ENCODE data around the gene DGKG. TPM values are rescaled to one million over a fixed set of nuclear protein-coding genes. Genes with fewer than 3 reads are reported as not detected.
A peak's percentile ranks its signal among the peaks of the same experiment; 100 is the strongest.

The DGKG gene
- total RNA-seq, 4 donors from 2014 or later = 14.5 to 35.1 (median 20.3) TPM

GRCh38 chr3:186182850-186183249, 179.2 kb downstream of the DGKG start:
- Histone ChIP-seq H3K4me1 (peaks cover 0 to 4% of the 10 kb centered on the region in 2 donors), H3K36me3 (no peaks in the 10 kb centered on the region), H3K4me3 (replicated peaks in 1 of 3) (no peak overlapping the region), H3K9me3 (no peaks in the 10 kb centered on the region), H3K27ac (no peak overlapping the region), H3K27me3 (no peaks in the 10 kb centered on the region)
- WGBS, 2 donors = 72 to 74% methylated on average over 6 of the region's 6 CpGs
- no peak for DNase-seq
- TF ChIP-seq CTCF (IDR thresholded peaks at IDR 0.05) (no peak), POLR2A (IDR thresholded peaks at IDR 0.05) (no peak)
- intact Hi-C loops (cut with DNase I) = no loop called here

- intact Hi-C loops (cut with DNase I) = no loop called here
- Histone ChIP-seq H3K27ac (no peak overlapping the region), H3K4me1 (peaks cover 0 to 4% of the 10 kb centered on the region in 2 donors), H3K36me3 (no peaks in the 10 kb centered on the region), H3K9me3 (no peaks in the 10 kb centered on the region), H3K4me3 (replicated peaks in 1 of 3) (no peak overlapping the region), H3K27me3 (no peaks in the 10 kb centered on the region)
- peak; percentile 61 to 70 for DNase-seq
- 53 to 72% methylated on average over 2 of the region's 2 CpGs for WGBS, 2 donors
- TF ChIP-seq CTCF (IDR thresholded peaks at IDR 0.05) = no peak
- TF ChIP-seq POLR2A (IDR thresholded peaks at IDR 0.05) = no peak
These were observed 180.1 kb downstream of the DGKG start for GRCh38 chr3:186181901-186182300.

GRCh38 chr3:186180891-186181481, 181.0 kb downstream of the DGKG start:
- no peaks in the 10 kb centered on the region for H3K36me3 ChIP-seq
- intact Hi-C loops (cut with DNase I) = no loop called here

GRCh38 chr3:186180151-186180550, 181.9 kb downstream of the DGKG start:
- peaks cover 0 to 4% of the 10 kb centered on the region in 2 donors for H3K4me1 ChIP-seq
- no peak for TF ChIP-seq CTCF (IDR thresholded peaks at IDR 0.05)
- TF ChIP-seq POLR2A (IDR thresholded peaks at IDR 0.05) = no peak
- H3K27ac ChIP-seq = no peak overlapping the region
- no peaks in the 10 kb centered on the region for H3K27me3 ChIP-seq
- intact Hi-C loops (cut with DNase I) = no loop called here
- DNase-seq = no peak
- H3K9me3 ChIP-seq = no peaks in the 10 kb centered on the region
- WGBS, 2 donors = 70 to 79% methylated on average over 5 of the region's 5 CpGs
- H3K4me3 ChIP-seq (replicated peaks in 1 of 3) = no peak overlapping the region
- H3K36me3 ChIP-seq = no peaks in the 10 kb centered on the region

More at GRCh38 chr3:186180891-186181481, 181.0 kb downstream of the DGKG start:
- Histone ChIP-seq H3K9me3 (no peaks in the 10 kb centered on the region), H3K27me3 (no peaks in the 10 kb centered on the region), H3K4me1 (peaks cover 0 to 4% of the 10 kb centered on the region in 2 donors), H3K27ac (no peak overlapping the region), H3K4me3 (replicated peaks in 1 of 3) (no peak overlapping the region)
- DNase-seq = peak in 1 of 2 donors; percentile 6
- WGBS, 2 donors = 63 to 71% methylated on average over 6 of the region's 6 CpGs
- TF ChIP-seq POLR2A (IDR thresholded peaks at IDR 0.05) (no peak), CTCF (IDR thresholded peaks at IDR 0.05) (no peak)

GRCh38 chr3:186178412-186178811, 183.6 kb downstream of the DGKG start:
- intact Hi-C loops (cut with DNase I) = no loop called here
- Histone ChIP-seq H3K27me3 (no peaks in the 10 kb centered on the region), H3K9me3 (no peaks in the 10 kb centered on the region), H3K36me3 (no peaks in the 10 kb centered on the region), H3K4me1 (peaks cover 0 to 4% of the 10 kb centered on the region in 2 donors), H3K4me3 (replicated peaks in 1 of 3) (no peak overlapping the region), H3K27ac (no peak overlapping the region)
- TF ChIP-seq CTCF (IDR thresholded peaks at IDR 0.05) (no peak), POLR2A (IDR thresholded peaks at IDR 0.05) (no peak)
- no peak for DNase-seq
- 82 to 86% methylated on average over 4 of the region's 4 CpGs for WGBS, 2 donors
